Colon (tissue), 2 donors: ENCODE measurements around the gene PGBD5.

Experiments used
- FAIRE-seq: peaks from 2 replicates; lab custom pipeline; 2012; peaks lifted over from hg19 to GRCh38; lab: Jason Lieb, UNC
- donor health status: control.
- donor health status: control.

The PGBD5 gene

DNA sequence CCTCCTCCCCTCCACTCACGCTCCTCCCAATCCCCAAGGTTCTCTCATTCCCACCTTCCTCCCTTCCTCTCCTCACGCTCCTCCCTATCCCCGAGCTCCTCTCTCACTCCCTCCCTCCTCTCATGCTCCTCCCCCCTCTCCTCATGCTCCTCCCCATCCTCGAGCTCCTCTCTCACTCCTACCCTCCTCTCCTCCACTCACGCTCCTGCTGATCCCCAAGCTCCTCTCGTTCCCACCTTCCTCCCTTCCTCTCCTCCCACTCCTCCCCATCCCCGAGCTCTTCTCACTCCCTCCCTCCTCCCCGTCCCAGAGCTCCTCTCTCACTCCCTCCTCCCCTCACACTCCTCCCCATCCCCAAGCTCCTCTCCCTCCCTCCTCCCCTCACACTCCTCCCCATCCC lies 31.4 kb downstream of the PGBD5 start:
- FAIRE-seq: no peak

- no peak for FAIRE-seq
Measured at GRCh38 chr1:230394134-230394533, 32.0 kb downstream of the PGBD5 start.

DNA sequence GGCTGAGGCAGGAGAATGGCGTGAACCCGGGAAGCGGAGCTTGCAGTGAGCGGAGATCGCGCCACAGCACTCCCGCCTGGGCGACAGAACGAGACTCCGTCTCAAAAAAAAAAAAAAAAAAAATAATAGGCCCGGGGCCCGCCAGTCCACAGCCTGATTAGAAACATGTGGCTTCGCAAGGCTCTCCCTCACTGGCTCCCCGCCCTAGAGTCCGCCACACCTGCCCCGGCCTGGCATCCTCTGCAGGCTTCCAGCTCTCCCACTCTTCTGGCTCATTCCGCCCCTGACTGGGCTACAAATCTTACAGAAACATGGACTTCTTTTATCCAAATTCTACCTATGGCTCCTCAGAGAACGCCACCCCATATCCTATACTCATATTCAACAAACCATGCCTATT lies 32.4 kb downstream of the PGBD5 start:
- FAIRE-seq: no peak

DNA sequence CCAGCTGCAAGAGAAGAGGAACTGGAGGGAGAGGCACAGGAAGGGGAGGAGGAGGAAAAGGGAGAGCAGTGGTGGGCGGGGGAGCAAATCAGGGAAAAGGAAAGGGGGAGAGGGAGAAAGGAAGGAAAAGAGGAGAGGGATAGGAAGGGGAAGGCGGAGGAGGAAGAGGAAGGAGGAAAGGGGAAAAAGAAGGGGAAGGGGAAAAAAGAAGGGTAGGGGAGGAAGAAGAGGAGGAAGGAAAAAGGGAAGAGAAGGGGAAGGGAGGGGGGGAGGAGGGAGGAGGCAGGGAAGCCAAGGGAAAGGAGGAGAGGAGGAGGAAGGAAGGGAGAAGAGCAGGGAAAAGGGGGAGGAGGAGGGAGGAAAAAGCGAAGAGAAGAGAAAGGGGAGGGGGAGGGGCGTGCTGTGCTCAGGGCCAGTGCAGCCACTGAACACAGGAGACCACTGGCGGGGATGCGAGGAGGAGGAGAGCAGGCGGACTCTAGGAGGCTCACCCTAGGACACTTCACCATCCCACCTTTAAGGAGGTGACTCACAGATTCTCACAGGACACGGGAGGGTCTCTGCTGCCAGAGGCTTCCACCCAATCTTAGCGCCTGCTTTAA lies 33.1 kb downstream of the PGBD5 start:
- no peak for FAIRE-seq

GRCh38 chr1:230392536-230392909 lies 33.6 kb downstream of the PGBD5 start:
- FAIRE-seq: no peak

DNA sequence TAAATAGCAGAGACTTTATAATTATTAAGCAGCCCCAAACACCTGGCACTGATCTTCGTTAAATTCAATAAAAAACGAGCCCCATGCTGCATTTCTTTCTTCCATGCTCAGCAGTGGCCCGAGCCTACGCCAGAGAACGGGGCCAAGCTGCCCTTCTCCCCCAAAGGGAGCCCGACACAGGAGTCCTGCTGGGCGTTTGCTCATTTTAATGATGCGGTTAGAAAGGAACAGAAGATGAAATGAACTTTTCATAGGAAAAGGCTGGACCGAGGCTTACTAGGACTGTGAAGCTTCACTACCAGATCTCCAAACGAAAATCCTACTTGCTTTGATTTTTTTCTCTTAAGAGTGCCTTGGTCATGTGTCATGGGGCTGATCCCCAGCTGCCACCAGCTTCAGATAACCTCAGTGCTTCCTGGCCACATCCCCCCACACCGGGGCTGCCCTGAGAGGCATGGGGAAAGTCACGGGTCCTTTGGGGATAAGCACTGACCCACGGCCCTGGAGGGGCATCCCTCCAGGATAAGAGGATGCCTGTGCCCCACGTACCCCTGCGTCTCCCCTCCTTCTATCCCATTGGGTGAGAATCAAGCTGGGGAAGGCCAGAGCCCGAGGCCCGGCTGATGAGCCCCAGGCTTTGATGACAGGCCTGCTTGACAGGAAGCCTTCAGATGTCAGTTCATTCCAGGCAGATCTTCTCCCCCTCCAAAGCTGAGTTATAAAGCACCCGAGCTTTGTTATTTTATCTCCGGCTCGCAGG lies 34.2 kb downstream of the PGBD5 start:
- no peak for FAIRE-seq

- FAIRE-seq: no peak
Measured at GRCh38 chr1:230390371-230390770, 35.8 kb downstream of the PGBD5 start.

DNA sequence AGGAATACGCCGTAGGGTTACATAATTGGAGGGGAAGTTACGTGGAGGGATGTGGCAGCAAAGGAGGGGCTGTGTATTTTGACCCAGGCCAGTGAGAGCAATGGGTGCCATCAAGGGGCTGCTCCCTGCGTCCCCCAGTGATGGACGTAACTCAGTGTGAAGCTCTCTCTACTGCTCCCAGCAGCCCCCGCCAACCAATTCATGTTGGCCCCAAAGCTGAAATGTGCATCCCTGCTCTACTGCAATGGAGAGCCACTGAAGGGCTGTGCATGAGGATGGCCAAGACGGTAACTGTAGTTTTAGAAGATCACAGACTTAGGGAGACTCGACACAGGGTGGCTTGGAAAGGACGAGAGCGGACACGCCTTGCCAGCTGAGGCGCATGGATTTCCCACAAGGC lies 38.3 kb downstream of the PGBD5 start:
- no peak for FAIRE-seq

DNA sequence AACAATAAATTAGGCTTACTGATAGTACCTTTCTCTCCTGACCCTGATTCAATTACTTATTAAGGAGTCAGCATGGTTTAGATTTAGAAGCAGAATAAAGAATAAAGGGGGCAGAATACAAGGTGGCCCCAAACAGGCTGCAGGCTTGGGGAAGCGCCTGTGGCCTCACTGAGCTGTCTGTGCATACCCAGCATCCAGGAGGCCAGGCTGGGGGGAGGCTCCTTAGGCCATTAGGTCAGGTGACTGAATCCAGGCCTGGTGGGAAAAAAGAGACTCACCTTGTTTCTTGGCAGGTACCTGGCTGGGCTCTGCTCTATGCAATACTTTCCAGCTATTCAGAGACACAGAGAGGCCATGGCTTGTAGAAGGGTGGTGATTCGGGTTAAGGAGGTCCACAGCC lies 38.8 kb downstream of the PGBD5 start:
- no peak for FAIRE-seq

DNA sequence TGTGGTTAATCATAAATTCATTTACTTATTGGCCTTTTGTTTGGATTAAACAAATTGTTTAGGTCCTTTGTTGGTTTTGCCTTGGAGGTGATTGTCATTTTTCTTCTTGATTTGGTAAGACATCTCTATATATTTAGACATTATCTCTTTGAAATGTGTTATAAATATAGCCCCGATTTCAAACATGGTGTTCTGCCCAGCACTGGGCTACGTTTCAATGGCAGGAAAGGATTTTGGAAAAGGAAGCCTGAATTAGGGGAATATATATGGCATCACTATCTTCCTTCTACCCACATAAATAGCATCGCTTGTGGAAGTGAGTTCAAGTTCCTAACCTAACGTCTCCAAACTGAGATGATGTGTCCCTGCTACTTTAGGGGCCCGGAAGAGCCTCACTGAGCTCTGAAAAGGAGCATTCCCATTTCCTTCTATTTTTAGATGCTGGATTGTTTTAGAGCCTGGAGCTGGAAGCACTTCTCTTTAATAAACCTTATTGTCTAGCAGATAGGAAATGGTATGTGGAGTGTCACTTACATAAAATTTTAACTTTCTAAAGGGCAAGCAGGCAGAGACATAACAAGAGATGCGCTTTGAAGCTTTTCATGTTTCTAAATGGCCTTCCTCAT lies 39.4 kb downstream of the PGBD5 start:
- FAIRE-seq: no peak

DNA sequence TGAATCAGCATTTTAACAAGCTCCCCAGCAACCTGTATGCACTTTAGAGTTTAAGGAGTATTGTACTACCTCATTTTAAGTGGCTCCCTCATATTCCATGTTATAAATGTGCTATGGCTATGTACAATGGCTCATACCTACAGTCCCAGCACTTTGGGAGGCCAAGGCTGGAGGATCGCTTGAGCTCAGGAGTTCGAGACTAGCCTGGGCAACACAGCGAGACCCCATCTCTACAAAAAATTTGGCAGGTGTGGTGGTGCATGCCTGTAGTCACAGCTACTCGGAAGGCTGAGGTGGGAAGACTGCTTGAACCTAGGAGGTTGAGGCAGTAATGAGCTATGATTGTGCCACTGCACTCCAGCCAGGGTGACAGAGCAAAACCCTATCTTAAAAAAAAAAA lies 40.2 kb downstream of the PGBD5 start:
- no peak for FAIRE-seq

GRCh38 chr1:230385158-230385450 lies 41.0 kb downstream of the PGBD5 start:
- FAIRE-seq: no peak

DNA sequence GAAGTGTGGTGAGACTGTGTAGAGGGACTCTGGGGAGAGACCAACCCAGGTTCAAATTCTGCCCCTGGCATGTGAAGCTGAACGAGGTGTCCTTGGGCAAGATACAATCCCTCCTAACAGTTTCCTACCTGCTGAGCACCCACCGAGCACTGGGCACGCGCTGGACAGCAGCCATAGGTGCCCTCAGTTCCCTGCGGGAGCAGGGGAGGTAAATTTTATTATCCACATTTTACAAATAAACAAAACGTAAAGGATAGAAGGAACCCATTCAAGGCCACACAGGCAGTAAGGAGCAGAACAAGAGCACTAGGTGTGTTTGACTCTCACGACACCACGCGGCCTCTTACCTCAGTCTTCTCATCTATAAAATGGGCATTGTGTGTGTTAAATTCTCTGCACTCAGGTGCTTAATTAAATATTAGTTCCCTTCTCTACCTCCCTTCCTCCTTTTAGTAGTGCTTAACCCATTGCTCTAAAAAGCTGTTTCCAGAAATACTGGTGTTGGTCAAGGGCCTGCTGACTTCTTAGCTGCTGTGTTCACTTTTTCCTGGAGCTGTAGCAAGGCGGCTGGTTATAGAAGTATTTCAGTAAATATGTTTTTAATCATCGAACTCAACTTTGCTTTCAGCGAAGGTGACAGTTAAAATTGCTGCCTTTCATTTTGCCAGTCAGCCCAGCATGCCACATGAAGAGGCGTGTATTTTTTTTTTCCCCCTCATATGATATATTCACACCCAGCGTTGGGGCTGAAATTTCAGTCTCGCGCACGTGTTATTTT lies 41.6 kb downstream of the PGBD5 start:
- no peak for FAIRE-seq

DNA sequence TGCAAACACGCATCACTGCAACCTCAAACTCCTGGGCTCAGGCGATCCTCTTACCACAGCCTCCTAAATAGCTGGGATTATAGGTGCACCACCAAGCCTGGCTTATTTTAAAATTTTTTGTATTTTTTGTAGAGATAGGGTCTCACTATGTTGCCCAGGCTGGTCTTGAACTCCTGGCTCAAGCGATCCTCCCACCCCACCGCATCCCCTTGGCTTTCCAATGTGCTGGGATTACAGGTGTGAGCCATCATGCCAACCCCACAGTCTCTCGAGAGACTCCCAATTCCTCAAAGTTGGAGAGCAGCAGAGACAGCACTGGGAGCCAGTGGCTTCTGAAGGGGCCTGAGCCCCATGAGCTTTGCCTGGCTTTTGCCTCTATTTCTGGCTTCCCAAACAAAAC lies 42.7 kb downstream of the PGBD5 start:
- FAIRE-seq: no peak

GRCh38 chr1:230382001-230382491 lies 44.1 kb downstream of the PGBD5 start:
- no peak for FAIRE-seq

DNA sequence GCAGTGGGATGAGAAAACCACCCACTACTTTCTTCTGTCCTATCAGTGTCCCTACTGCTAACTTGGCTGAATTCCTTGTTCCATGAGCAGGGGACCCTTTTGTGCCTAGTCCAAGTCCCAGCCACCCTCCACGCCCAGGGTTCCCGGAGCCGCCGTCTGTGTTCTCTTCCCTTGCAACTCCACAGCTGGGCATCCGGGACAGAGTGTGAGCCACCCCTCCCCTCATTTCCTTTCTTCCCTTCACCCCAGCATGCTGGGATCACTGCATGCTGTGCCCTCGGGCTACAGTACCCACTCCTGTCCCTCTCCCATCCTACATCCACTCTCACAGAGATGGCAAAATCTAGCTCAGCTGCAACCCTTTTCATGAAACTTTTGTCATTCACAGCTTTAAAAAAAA lies 44.5 kb downstream of the PGBD5 start:
- no peak for FAIRE-seq

GRCh38 chr1:230381049-230381467 lies 45.1 kb downstream of the PGBD5 start:
- no peak for FAIRE-seq

GRCh38 chr1:230379928-230380327 lies 46.2 kb downstream of the PGBD5 start:
- FAIRE-seq: no peak

GRCh38 chr1:230379462-230379861 lies 46.7 kb downstream of the PGBD5 start:
- no peak for FAIRE-seq

- no peak for FAIRE-seq
Measured at GRCh38 chr1:230377851-230378250, 48.3 kb downstream of the PGBD5 start.

GRCh38 chr1:230377324-230377723 lies 48.8 kb downstream of the PGBD5 start:
- FAIRE-seq: no peak

DNA sequence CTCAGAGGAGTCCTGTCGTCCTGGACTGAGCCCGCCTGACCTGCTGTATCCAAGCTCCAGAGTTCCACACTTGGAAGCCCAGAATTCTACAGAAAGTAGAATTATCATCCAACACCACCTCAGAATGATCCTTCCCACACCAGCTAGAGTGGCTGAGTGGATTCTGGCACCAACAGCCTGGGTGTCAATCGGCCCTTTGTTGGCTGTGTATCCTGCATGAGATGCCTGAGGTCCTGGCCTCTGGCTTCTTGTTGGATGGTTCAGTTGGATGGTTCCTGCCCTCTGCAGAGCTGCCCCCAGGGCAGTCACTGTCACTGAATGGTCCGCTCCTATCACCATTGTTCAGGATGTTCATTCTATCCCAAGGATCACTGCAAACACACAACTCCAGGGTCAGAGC lies 49.8 kb downstream of the PGBD5 start:
- no peak for FAIRE-seq

- FAIRE-seq: no peak
Measured at GRCh38 chr1:230375780-230376179, 50.4 kb downstream of the PGBD5 start.
